HCT116 (cell line): ENCODE results near the gene UVRAG. TPM values are rescaled to one million over a fixed set of nuclear protein-coding genes. Genes with fewer than 3 reads are reported as not detected.
"Not testable (repeated sequence)": the region's sequence is repeated elsewhere in the genome, so short reads cannot be mapped to it uniquely, and the experiment has no call there.

Experiments used
- ATAC-seq: fragments of 200-7000 bp; cut with Tn5 transposase; 2 replicates; pipeline ENCODE4 v1.9.1; 2020; ENCODE audit warnings: mild to moderate bottlenecking, moderate library complexity
- BruUV-seq: library from RNA; stranded (reverse); fragments of 400-500 nt; replicated peaks from 2 replicates; lab custom pipeline; 2021; lab: Mats Ljungman, UMichigan
- CTCF ChIA-PET: fragments of 300-600 bp; sonication (Branson Sonifier 250); formaldehyde crosslinking; loops from one replicate; lab custom pipeline; 2021; ENCODE audit warnings: antibody characterized with exemption; lab: Charles Lee
- POLR2A ChIA-PET: fragments of 300-600, 350-600 bp; sonication (Branson Sonifier 250); formaldehyde crosslinking; loops from one replicate; lab custom pipeline; 2021; ENCODE audit warnings: antibody characterized with exemption; lab: Charles Lee
- RAD21 ChIA-PET, 2 experiments: fragments of 300-600 bp; sonication (Branson Sonifier 250); formaldehyde crosslinking; loops; one replicate each; lab custom pipeline; 2023; ENCODE audit warnings: low total read pairs in 2 of 2; ENCODE audit not compliant: uncharacterized antibody in 2 of 2, unreplicated experiment in 2 of 2, low non-redundant PET in 1 of 2; lab: Charles Lee
- DNase-seq: peaks from one replicate; pipeline ENCODE4 v3.0.0-alpha.2; 2010; ENCODE audit warnings: low read depth, low spot score
- H2AFZ ChIP-seq: fragments of 200-600 bp; shearing (Covaris generic), sonication (generic); 2 replicates; pipeline ENCODE4 v1.6.1; 2017; ENCODE audit warnings: low read depth, mixed run types, mixed read lengths, antibody characterized with exemption, low read length; ENCODE audit not compliant: poor library complexity, severe bottlenecking
- H3K27ac ChIP-seq: 2 replicates; pipeline ENCODE4 v1.5.1; 2012; ENCODE audit warnings: low read depth, low read length
- H3K27me3 ChIP-seq: fragments of 200-600 bp; sonication (generic); 2 replicates; pipeline ENCODE4 v1.6.1; 2016; ENCODE audit warnings: mixed run types, low read length, mixed read lengths; ENCODE audit not compliant: insufficient read depth
- H3K36me3 ChIP-seq, 2 experiments: fragments of 200-500 bp in 1 of 2; fragments of 200-600 bp in 1 of 2; sonication (Bioruptor generic) in 1 of 2; sonication (generic) in 1 of 2; 2 replicates each; pipeline versions ENCODE4 v1.5.1 to v1.6.1; 2014 to 2016; ENCODE audit warnings: low read length in 2 of 2, inconsistent platforms in 1 of 2, mixed read lengths in 1 of 2, mixed run types in 1 of 2; ENCODE audit not compliant: insufficient read depth in 2 of 2, control insufficient read depth in 1 of 2
- H3K4me1 ChIP-seq, 2 experiments: fragments of 200-600 bp in 1 of 2; sonication (generic) in 1 of 2; 2 replicates each; pipeline versions ENCODE4 v1.5.1 to v1.6.1; 2012 to 2017; ENCODE audit warnings: low read length in 2 of 2, inconsistent platforms in 1 of 2, mild to moderate bottlenecking in 1 of 2, mixed read lengths in 1 of 2, mixed run types in 1 of 2, moderate library complexity in 1 of 2; ENCODE audit not compliant: insufficient read depth in 2 of 2, control insufficient read depth in 1 of 2
- H3K4me2 ChIP-seq: fragments of 200-600 bp; sonication (generic); 2 replicates; pipeline ENCODE4 v1.6.1; 2017; ENCODE audit warnings: mixed run types, low read length, mixed read lengths
- H3K4me3 ChIP-seq, 2 experiments: fragments of 200-600 bp in 1 of 2; sonication (generic) in 1 of 2; replicated peaks in 1 of 2; 2 replicates each; pipeline ENCODE4 v1.5.1; 2011 to 2016; ENCODE audit warnings: low read length in 2 of 2, control low read depth in 1 of 2, low read depth in 1 of 2, mild to moderate bottlenecking in 1 of 2, mixed read lengths in 1 of 2, mixed run types in 1 of 2
- H3K79me2 ChIP-seq: fragments of 200-600 bp; sonication (generic); 2 replicates; pipeline ENCODE4 v1.6.1; 2017; ENCODE audit warnings: mild to moderate bottlenecking, mixed run types, low read length, moderate library complexity, mixed read lengths; ENCODE audit not compliant: insufficient read depth
- H3K9ac ChIP-seq: fragments of 200-600 bp; sonication (generic); 2 replicates; pipeline ENCODE4 v1.6.1; 2016; ENCODE audit warnings: low read length, mixed read lengths
- H3K9me2 ChIP-seq: fragments of 200-600 bp; sonication (generic), shearing (Covaris generic); 2 replicates; pipeline ENCODE4 v1.6.1; 2017; ENCODE audit warnings: mixed run types, mild to moderate bottlenecking, moderate library complexity; ENCODE audit not compliant: insufficient read depth
- H3K9me3 ChIP-seq, 2 experiments: fragments of 200-500 bp in 1 of 2; fragments of 200-600 bp in 1 of 2; sonication (Bioruptor generic) in 1 of 2; sonication (generic) in 1 of 2; 2 replicates each; pipeline ENCODE4 v1.6.1; 2014 to 2017; ENCODE audit warnings: low read length in 2 of 2, mixed read lengths in 2 of 2, inconsistent platforms in 1 of 2, low read depth in 1 of 2, mild to moderate bottlenecking in 1 of 2, mixed run types in 1 of 2, moderate library complexity in 1 of 2; ENCODE audit not compliant: control insufficient read depth in 1 of 2, insufficient read depth in 1 of 2
- H4K20me1 ChIP-seq: fragments of 200-600 bp; sonication (generic), shearing (Covaris generic); 2 replicates; pipeline ENCODE4 v1.6.1; 2017; ENCODE audit warnings: mixed run types, mild to moderate bottlenecking, moderate library complexity; ENCODE audit not compliant: insufficient read depth
- ELF1 ChIP-seq: IDR thresholded peaks from 2 replicates; pipeline ENCODE4 v1.6.1; 2012; ENCODE audit warnings: low read depth, borderline replicate concordance
- EZH2phosphoT487 ChIP-seq: fragments of 200-600 bp; IDR thresholded peaks from 2 replicates; pipeline ENCODE4 v1.6.1; 2018; ENCODE audit warnings: antibody characterized with exemption, borderline replicate concordance
- JUND ChIP-seq: IDR thresholded peaks from 2 replicates; pipeline ENCODE4 v1.6.1; 2012
- RAD21 ChIP-seq: IDR thresholded peaks from 2 replicates; pipeline ENCODE4 v1.6.1; 2012; ENCODE audit warnings: low read depth, mild to moderate bottlenecking
- SRF ChIP-seq: IDR thresholded peaks from 2 replicates; pipeline ENCODE4 v1.6.1; 2012; ENCODE audit warnings: low read depth
- TCF7L2 ChIP-seq: IDR thresholded peaks from 2 replicates; pipeline ENCODE4 v1.7.0; 2011; ENCODE audit warnings: borderline replicate concordance, inconsistent platforms; ENCODE audit not compliant: insufficient read depth, insufficient read length; ENCODE audit errors: extremely low read depth
- intact Hi-C: fragments of 100-400 bp; cut with micrococcal nuclease; formaldehyde crosslinking; loops from 2 replicates; pipeline ENCODE4 v1.10.0; 2022
- total RNA-seq: library from RNA; stranded (reverse); gene quantifications from one replicate; pipeline ENCODE4 v1.2.1, GENCODE V29; 2021; ENCODE audit not compliant: unreplicated experiment
- TF ChIP-seq, protein P1 (sequence below): IDR thresholded peaks from 2 replicates; pipeline ENCODE4 v1.6.1; 2011; ENCODE audit warnings: mild to moderate bottlenecking, low read length, moderate library complexity; ENCODE audit not compliant: insufficient replicate concordance; ENCODE audit errors: extremely low read depth

The UVRAG gene
- total RNA-seq, 1 experiment from 2014 or later = 12.3 TPM

DNA sequence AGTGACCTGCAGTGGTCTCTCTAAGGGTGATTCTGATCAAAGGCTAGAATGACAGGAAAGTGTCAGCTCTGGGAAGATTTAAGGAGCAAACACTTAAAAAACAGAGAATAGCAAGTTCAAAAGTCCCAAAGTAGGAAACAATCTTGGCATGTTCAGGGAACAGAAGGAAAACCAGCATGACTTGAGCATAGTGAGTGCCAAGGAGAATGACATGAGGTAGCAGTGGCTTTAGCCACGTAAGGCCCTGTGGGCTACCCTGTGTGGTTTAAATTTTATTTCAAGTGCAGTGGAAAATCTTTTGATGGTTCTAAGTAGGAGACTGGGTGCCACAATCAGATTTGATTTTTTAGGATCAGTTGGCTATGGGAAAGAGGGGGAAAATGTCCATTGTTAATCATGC is 241.9 kb downstream of the UVRAG start (continued):
- TF ChIP-seq, protein P1, sequence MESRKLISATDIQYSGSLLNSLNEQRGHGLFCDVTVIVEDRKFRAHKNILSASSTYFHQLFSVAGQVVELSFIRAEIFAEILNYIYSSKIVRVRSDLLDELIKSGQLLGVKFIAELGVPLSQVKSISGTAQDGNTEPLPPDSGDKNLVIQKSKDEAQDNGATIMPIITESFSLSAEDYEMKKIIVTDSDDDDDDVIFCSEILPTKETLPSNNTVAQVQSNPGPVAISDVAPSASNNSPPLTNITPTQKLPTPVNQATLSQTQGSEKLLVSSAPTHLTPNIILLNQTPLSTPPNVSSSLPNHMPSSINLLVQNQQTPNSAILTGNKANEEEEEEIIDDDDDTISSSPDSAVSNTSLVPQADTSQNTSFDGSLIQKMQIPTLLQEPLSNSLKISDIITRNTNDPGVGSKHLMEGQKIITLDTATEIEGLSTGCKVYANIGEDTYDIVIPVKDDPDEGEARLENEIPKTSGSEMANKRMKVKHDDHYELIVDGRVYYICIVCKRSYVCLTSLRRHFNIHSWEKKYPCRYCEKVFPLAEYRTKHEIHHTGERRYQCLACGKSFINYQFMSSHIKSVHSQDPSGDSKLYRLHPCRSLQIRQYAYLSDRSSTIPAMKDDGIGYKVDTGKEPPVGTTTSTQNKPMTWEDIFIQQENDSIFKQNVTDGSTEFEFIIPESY = no peak
- TF ChIP-seq EZH2phosphoT487 (no peak), ELF1 (no peak), SRF (no peak), JUND (no peak), TCF7L2 (no peak), RAD21 (no peak)

DNA sequence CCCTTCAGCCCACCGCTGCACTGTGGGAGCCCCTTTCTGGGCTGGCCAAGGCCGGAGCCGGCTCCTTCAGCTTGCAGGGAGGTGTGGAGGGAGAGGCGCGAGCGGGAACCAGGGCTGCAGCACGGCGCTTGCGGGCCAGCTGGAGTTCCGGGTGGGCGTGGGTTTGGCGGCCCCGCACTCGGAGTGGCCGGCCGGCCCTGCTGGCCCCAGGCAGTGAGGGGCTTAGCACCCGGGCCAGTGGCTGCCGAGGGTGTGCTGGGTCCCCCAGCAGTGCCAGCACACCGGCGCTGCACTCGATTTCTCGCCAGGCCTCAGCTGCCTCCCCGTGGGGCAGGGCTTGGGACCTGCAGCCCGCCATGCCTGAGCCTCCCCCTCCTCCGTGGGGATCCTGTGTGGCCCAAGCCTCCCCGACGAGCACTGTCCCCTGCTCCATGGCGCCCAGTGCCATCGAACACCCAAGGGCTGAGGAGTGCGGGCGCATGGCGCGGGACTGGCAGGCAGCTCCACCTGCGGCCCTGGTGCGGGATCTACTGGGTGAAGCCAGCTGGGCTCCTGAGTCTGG is 245.5 kb downstream of the UVRAG start:
- H3K9ac ChIP-seq, RAD21 ChIA-PET, H3K4me3 ChIP-seq, H3K36me3 ChIP-seq, H3K4me1 ChIP-seq, H3K27ac ChIP-seq, H4K20me1 ChIP-seq, DNase-seq, H3K27me3 ChIP-seq, H3K4me2 ChIP-seq, CTCF ChIA-PET, H3K79me2 ChIP-seq, H3K9me2 ChIP-seq, POLR2A ChIA-PET, H3K9me3 ChIP-seq, BruUV-seq, ATAC-seq, H2AFZ ChIP-seq, intact Hi-C loops: not testable (repeated sequence)
